ENCODE results near the gene SPCS3. TPM values are rescaled to one million over a fixed set of nuclear protein-coding genes. Genes with fewer than 3 reads are reported as not detected.
"Not testable (repeated sequence)": the region's sequence is repeated elsewhere in the genome, so short reads cannot be mapped to it uniquely, and the experiment has no call there.

SPCS3 gene
- total and polyA plus RNA-seq, 2 donors from 2014 or later = 28.7 to 131 TPM

GRCh38 chr4:176343286-176343685, 23.5 kb downstream of the SPCS3 start:
- peak in 1 of 5 donors; percentile 53 for DNase-seq
- Histone ChIP-seq H3K27ac (ENCODE audit: low read depth in 2 of 2, low read length in 2 of 2) (no peak overlapping the region), H3K9ac (ENCODE audit: low read length in 3 of 3) (no peak overlapping the region), H3K27me3 (ENCODE audit: control insufficient read depth, insufficient read depth, low read length) (no peaks in the 10 kb centered on the region), H3K4me3 (ENCODE audit: low read length in 3 of 3) (no peak overlapping the region), H3K4me1 (ENCODE audit: control insufficient read depth in 2 of 3, insufficient read depth in 2 of 3, low read depth in 1 of 3, low read length in 3 of 3) (peaks cover 0 to 8% (median 0%) of the 10 kb centered on the region in 3 donors), H3K9me3 (ENCODE audit: control insufficient read depth in 2 of 3, insufficient read depth in 1 of 3, low read length in 3 of 3) (peaks cover 2 to 9% (median 2%) of the 10 kb centered on the region in 3 donors), H3K36me3 (ENCODE audit: control insufficient read depth in 2 of 3, insufficient read depth in 3 of 3, low read length in 3 of 3) (no peaks in the 10 kb centered on the region)
- no peak for TF ChIP-seq CTCF (IDR thresholded peaks at IDR 0.05; ENCODE audit: borderline replicate concordance, extremely low read depth, insufficient read depth)
- intact Hi-C loops (cut with DNase I) = no loop called here
- FAIRE-seq = no peak

- peak overlapping the region in 1 of 2 donors; percentile 32 for H3K27ac ChIP-seq (ENCODE audit: low read depth in 2 of 2, low read length in 2 of 2)
- H3K4me3 ChIP-seq (ENCODE audit: low read length in 3 of 3) = peak overlapping the region in 1 of 3 donors; percentile 20
- FAIRE-seq; H3K9ac ChIP-seq (ENCODE audit: low read length in 3 of 3); H3K36me3 ChIP-seq (ENCODE audit: control insufficient read depth in 2 of 3, insufficient read depth in 3 of 3, low read length in 3 of 3); H3K4me1 ChIP-seq (ENCODE audit: control insufficient read depth in 2 of 3, insufficient read depth in 2 of 3, low read depth in 1 of 3, low read length in 3 of 3); DNase-seq; H3K9me3 ChIP-seq (ENCODE audit: control insufficient read depth in 2 of 3, insufficient read depth in 1 of 3, low read length in 3 of 3); H3K27me3 ChIP-seq (ENCODE audit: control insufficient read depth, insufficient read depth, low read length); intact Hi-C loops (cut with DNase I): not testable (repeated sequence)
Observed at GRCh38 chr4:176345346-176345745, 25.6 kb downstream of the SPCS3 start.

GRCh38 chr4:176346836-176347235, 27.1 kb downstream of the SPCS3 start:
- H3K36me3 ChIP-seq (ENCODE audit: control insufficient read depth in 2 of 3, insufficient read depth in 3 of 3, low read length in 3 of 3); intact Hi-C loops (cut with DNase I); DNase-seq; H3K4me3 ChIP-seq (ENCODE audit: low read length in 3 of 3); H3K9ac ChIP-seq (ENCODE audit: low read length in 3 of 3); H3K27ac ChIP-seq (ENCODE audit: low read depth in 2 of 2, low read length in 2 of 2); H3K9me3 ChIP-seq (ENCODE audit: control insufficient read depth in 2 of 3, insufficient read depth in 1 of 3, low read length in 3 of 3); FAIRE-seq; H3K4me1 ChIP-seq (ENCODE audit: control insufficient read depth in 2 of 3, insufficient read depth in 2 of 3, low read depth in 1 of 3, low read length in 3 of 3); H3K27me3 ChIP-seq (ENCODE audit: control insufficient read depth, insufficient read depth, low read length): not testable (repeated sequence)

- no peaks in the 10 kb centered on the region for H3K4me1 ChIP-seq (ENCODE audit: control insufficient read depth in 2 of 3, insufficient read depth in 2 of 3, low read depth in 1 of 3, low read length in 3 of 3)
- no peaks in the 10 kb centered on the region for H3K36me3 ChIP-seq (ENCODE audit: control insufficient read depth in 2 of 3, insufficient read depth in 3 of 3, low read length in 3 of 3)
- H3K27me3 ChIP-seq (ENCODE audit: control insufficient read depth, insufficient read depth, low read length) = no peaks in the 10 kb centered on the region
- intact Hi-C loops (cut with DNase I) = no loop called here
- H3K9ac ChIP-seq (ENCODE audit: low read length in 3 of 3) = no peak overlapping the region
- no peak overlapping the region for H3K27ac ChIP-seq (ENCODE audit: low read depth in 2 of 2, low read length in 2 of 2)
- TF ChIP-seq CTCF (IDR thresholded peaks at IDR 0.05; ENCODE audit: borderline replicate concordance, extremely low read depth, insufficient read depth) = no peak
- DNase-seq (no peak), FAIRE-seq (no peak)
- H3K9me3 ChIP-seq (ENCODE audit: control insufficient read depth in 2 of 3, insufficient read depth in 1 of 3, low read length in 3 of 3) = no peaks in the 10 kb centered on the region
- no peak overlapping the region for H3K4me3 ChIP-seq (ENCODE audit: low read length in 3 of 3)
Observed at GRCh38 chr4:176350671-176351070, 30.9 kb downstream of the SPCS3 start.

GRCh38 chr4:176354884-176355283, 35.1 kb downstream of the SPCS3 start:
- H3K27me3 ChIP-seq (ENCODE audit: control insufficient read depth, insufficient read depth, low read length) = no peaks in the 10 kb centered on the region
- no peak overlapping the region for H3K9ac ChIP-seq (ENCODE audit: low read length in 3 of 3)
- FAIRE-seq = no peak
- TF ChIP-seq CTCF (IDR thresholded peaks at IDR 0.05; ENCODE audit: borderline replicate concordance, extremely low read depth, insufficient read depth) = no peak
- no peaks in the 10 kb centered on the region for H3K4me1 ChIP-seq (ENCODE audit: control insufficient read depth in 2 of 3, insufficient read depth in 2 of 3, low read depth in 1 of 3, low read length in 3 of 3)
- no peaks in the 10 kb centered on the region for H3K36me3 ChIP-seq (ENCODE audit: control insufficient read depth in 2 of 3, insufficient read depth in 3 of 3, low read length in 3 of 3)
- DNase-seq = no peak
- intact Hi-C loops (cut with DNase I) = no loop called here
- no peak overlapping the region for H3K4me3 ChIP-seq (ENCODE audit: low read length in 3 of 3)
- no peak overlapping the region for H3K27ac ChIP-seq (ENCODE audit: low read depth in 2 of 2, low read length in 2 of 2)
- H3K9me3 ChIP-seq (ENCODE audit: control insufficient read depth in 2 of 3, insufficient read depth in 1 of 3, low read length in 3 of 3) = no peaks in the 10 kb centered on the region

Data from kidney (tissue), 14 donors.